GM18507 (cell line): Measurements from ENCODE around the gene STK10.
"Not testable (repeated sequence)": the region's sequence is repeated elsewhere in the genome, so short reads cannot be mapped to it uniquely, and the experiment has no call there.

ENCODE experiments used
- DNase-seq: peaks from one replicate; pipeline ENCODE4 v3.0.0; 2011; ENCODE audit warnings: low read depth; ENCODE audit not compliant: insufficient read length; ENCODE audit errors: extremely low spot score
- FAIRE-seq: peaks from 2 replicates; lab custom pipeline; 2011; peaks lifted over from hg19 to GRCh38; lab: Jason Lieb, UNC

STK10 gene

GRCh38 chr5:172169216-172169615 lies 18.8 kb downstream of the STK10 start:
- DNase-seq (no peak), FAIRE-seq (no peak)

GRCh38 chr5:172168311-172168710 lies 19.7 kb downstream of the STK10 start:
- DNase-seq (no peak), FAIRE-seq (no peak)

GRCh38 chr5:172167895-172168294 lies 20.1 kb downstream of the STK10 start:
- FAIRE-seq (no peak), DNase-seq (no peak)

GRCh38 chr5:172166030-172166826 lies 21.8 kb downstream of the STK10 start:
- no peak for FAIRE-seq
- no peak for DNase-seq

GRCh38 chr5:172165465-172165864 lies 22.6 kb downstream of the STK10 start:
- DNase-seq (no peak), FAIRE-seq (peak; percentile 39)

GRCh38 chr5:172164769-172165212 lies 23.2 kb downstream of the STK10 start:
- FAIRE-seq (no peak), DNase-seq (no peak)

- no peak for FAIRE-seq
- no peak for DNase-seq
These were observed 24.7 kb downstream of the STK10 start for GRCh38 chr5:172163346-172163745.

GRCh38 chr5:172162987-172163343 lies 25.1 kb downstream of the STK10 start:
- DNase-seq (no peak), FAIRE-seq (no peak)

- DNase-seq (no peak), FAIRE-seq (no peak)
These were observed 25.6 kb downstream of the STK10 start for GRCh38 chr5:172162323-172162986.

- no peak for FAIRE-seq
- DNase-seq, result no peak
These were observed 27.5 kb downstream of the STK10 start for GRCh38 chr5:172160506-172160905.

- DNase-seq, result no peak
- FAIRE-seq, result no peak
These were observed 29.0 kb downstream of the STK10 start for GRCh38 chr5:172159016-172159415.

- FAIRE-seq (no peak), DNase-seq (no peak)
These were observed 31.5 kb downstream of the STK10 start for GRCh38 chr5:172156541-172156994.

- not testable (repeated sequence) for DNase-seq, FAIRE-seq
These were observed 32.9 kb downstream of the STK10 start for GRCh38 chr5:172155101-172155500.

GRCh38 chr5:172153695-172154094 lies 34.3 kb downstream of the STK10 start:
- no peak for FAIRE-seq
- DNase-seq, result no peak

GRCh38 chr5:172151661-172152210 lies 36.3 kb downstream of the STK10 start:
- FAIRE-seq, result no peak
- no peak for DNase-seq

- peak; percentile 78 for FAIRE-seq
These were observed 37.3 kb downstream of the STK10 start for GRCh38 chr5:172150514-172151425.

GRCh38 chr5:172149481-172149880 lies 38.5 kb downstream of the STK10 start:
- DNase-seq, FAIRE-seq: not testable (repeated sequence)

More at GRCh38 chr5:172150514-172151425, 37.3 kb downstream of the STK10 start:
- peak; percentile 22 for DNase-seq

GRCh38 chr5:172149073-172149472 lies 39.0 kb downstream of the STK10 start:
- no peak for FAIRE-seq

GRCh38 chr5:172148381-172148780 lies 39.6 kb downstream of the STK10 start:
- DNase-seq, result no peak
- FAIRE-seq, result no peak

More at GRCh38 chr5:172149073-172149472, 39.0 kb downstream of the STK10 start:
- DNase-seq, result no peak
